ENCODE data around the gene GPR78.

Gene GPR78, protein sequence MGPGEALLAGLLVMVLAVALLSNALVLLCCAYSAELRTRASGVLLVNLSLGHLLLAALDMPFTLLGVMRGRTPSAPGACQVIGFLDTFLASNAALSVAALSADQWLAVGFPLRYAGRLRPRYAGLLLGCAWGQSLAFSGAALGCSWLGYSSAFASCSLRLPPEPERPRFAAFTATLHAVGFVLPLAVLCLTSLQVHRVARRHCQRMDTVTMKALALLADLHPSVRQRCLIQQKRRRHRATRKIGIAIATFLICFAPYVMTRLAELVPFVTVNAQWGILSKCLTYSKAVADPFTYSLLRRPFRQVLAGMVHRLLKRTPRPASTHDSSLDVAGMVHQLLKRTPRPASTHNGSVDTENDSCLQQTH
- 0 to 0.10 (median 0) reads per million in 9 experiments for total RNA-seq

DNA sequence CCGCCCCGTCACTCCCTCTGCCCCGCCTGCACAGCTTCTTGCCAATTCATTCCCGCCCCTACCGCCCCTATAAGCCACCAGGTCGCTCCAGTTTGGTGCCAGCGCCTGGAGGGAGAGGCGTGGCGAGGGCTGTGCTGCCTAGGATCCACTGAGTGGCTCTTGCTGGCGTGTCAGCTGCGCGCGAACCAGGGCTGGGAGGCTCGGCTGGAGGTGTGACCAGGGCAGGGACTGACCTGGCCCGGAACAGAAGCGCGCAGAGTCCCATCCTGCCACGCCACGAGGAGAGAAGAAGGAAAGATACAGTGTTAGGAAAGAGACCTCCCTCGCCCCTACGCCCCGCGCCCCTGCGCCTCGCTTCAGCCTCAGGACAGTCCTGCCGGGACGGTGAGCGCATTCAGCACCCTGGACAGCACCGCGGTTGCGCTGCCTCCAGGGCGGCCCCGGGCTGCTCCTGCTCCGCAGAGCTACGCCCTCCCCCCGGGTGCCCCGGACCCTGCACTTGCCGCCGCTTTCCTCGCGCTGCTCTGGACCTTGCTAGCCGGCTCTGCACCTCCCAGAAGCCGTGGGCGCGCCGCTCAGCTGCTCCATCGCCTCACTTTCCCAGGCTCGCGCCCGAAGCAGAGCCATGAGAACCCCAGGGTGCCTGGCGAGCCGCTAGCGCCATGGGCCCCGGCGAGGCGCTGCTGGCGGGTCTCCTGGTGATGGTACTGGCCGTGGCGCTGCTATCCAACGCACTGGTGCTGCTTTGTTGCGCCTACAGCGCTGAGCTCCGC, at the start of gene GPR78:
Gene GPR78, plus strand, starts transcription at position 72 of the 773 bp plus-strand sequence. Its CDS starts 591 bp downstream, at position 663.
- Mint-ChIP-seq H3K4me1 (ENCODE audit: low read depth in 2 of 2) (no peaks in the 10 kb centered on the region), H3K4me3 (no peak within 1 kb of the TSS), H3K9me3 (no peaks in the 10 kb centered on the region), H3K27me3 (peaks cover 48 to 56% of the 10 kb centered on the region in 2 donors), H3K27ac (no peak within 1 kb of the TSS), H3K36me3 (ENCODE audit: insufficient read depth) (no peaks in the 10 kb centered on the region)
- ATAC-seq (replicated peaks) = no peak
- no peak for DNase-seq

DNA sequence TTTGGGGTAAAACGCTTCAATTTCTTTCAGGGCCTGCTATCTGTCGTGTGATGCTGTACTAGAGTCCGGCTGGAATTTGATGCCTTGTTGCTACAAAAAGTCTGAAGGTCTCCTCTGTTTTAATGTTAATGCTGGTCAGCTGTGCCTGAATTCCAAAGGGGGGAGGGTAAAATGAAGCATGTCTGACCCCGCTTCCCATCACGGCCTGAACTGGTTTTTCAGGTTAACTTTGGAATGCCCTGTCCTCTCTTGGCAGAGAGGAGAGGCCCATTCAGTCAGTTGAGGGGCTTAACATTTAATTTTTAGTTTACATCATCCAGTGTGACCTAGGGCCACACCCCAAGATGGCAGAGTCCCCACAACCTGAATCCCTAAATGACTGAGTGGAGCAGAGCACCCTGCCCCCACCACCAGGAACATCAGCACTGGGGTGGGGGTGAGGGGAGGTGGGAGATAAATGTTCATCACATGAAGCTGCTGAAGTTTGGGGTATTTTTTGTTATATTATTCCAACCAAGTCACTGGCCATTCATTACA, 47.9 kb upstream of the GPR78 start:
- ATAC-seq (replicated peaks) (no peak), DNase-seq (no peak)
- Mint-ChIP-seq H3K4me3 (no peak overlapping the region), H3K9me3 (no peaks in the 10 kb centered on the region), H3K27ac (no peak overlapping the region), H3K4me1 (ENCODE audit: low read depth in 2 of 2) (peaks cover 0 to 3% of the 10 kb centered on the region in 2 donors), H3K36me3 (ENCODE audit: insufficient read depth) (no peaks in the 10 kb centered on the region), H3K27me3 (peaks cover 0 to 8% of the 10 kb centered on the region in 2 donors)

DNA sequence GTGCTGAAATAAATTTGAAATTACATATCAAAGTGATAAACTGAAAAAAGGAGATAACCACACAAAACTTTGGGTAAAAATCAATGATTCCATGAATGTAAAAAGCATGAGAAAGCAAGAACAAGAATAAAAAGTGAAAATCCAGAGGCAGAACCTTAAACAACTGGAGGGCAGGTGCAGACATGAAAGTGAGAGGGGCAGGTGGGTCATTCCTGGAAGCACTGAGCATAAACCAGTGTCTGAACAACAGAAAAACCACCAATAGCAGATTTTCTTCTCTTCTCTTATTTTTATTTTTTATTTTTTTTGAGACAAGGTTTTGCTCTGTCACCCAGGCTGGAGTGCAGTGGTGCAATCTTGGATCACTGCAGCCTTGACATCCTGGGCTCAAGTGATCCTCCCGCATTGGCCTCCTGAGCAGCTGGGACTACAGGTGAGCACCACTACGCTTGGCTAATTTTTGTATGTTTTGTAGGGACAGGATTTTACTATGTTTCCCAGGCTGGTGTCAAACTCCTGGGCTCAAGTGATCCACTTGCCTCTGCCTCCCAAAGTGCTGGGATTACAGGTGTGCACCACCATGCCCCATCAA, 46.8 kb upstream of the GPR78 start:
- ATAC-seq (replicated peaks) = no peak
- H3K9me3 Mint-ChIP-seq = no peaks in the 10 kb centered on the region
- DNase-seq = no peak
- no peaks in the 10 kb centered on the region for H3K36me3 Mint-ChIP-seq (ENCODE audit: insufficient read depth)
- H3K4me1 Mint-ChIP-seq (ENCODE audit: low read depth in 2 of 2) = peaks cover 0 to 3% of the 10 kb centered on the region in 2 donors
- H3K27me3 Mint-ChIP-seq = peaks cover 0 to 9% of the 10 kb centered on the region in 2 donors
- no peak overlapping the region for H3K27ac Mint-ChIP-seq
- H3K4me3 Mint-ChIP-seq = no peak overlapping the region

DNA sequence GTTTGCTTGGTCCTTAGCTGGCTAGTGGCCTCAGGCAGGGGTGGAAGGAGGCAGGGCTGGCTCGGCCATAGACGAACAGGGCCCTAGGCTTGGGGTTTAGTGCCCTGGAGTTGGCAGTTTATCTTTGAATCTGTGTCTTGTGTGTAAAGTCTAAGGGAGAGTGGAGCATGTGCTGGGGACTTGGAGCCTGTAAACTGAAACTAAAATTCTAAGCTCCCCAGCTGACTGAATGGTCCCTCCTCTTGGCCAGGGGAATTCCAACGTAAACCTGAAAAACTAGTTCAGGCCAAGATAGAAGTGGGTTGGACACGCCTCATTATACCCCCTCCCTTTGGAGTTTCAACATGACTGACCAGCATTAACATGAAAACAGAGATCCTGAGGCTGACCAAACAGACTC, 46.1 kb upstream of the GPR78 start:
- H3K27me3 Mint-ChIP-seq = peaks cover 0 to 9% of the 10 kb centered on the region in 2 donors
- no peak overlapping the region for H3K27ac Mint-ChIP-seq
- no peaks in the 10 kb centered on the region for H3K9me3 Mint-ChIP-seq
- peaks cover 0 to 3% of the 10 kb centered on the region in 2 donors for H3K4me1 Mint-ChIP-seq (ENCODE audit: low read depth in 2 of 2)
- no peak overlapping the region for H3K4me3 Mint-ChIP-seq
- no peaks in the 10 kb centered on the region for H3K36me3 Mint-ChIP-seq (ENCODE audit: insufficient read depth)
- ATAC-seq (replicated peaks) (no peak), DNase-seq (no peak)

- Mint-ChIP-seq H3K27me3 (peaks cover 0 to 9% of the 10 kb centered on the region in 2 donors), H3K4me3 (no peak overlapping the region), H3K9me3 (no peaks in the 10 kb centered on the region), H3K4me1 (ENCODE audit: low read depth in 2 of 2) (peaks cover 0 to 3% of the 10 kb centered on the region in 2 donors), H3K27ac (no peak overlapping the region), H3K36me3 (ENCODE audit: insufficient read depth) (no peaks in the 10 kb centered on the region)
- DNase-seq (no peak), ATAC-seq (replicated peaks) (no peak)
Measured at GRCh38 chr4:8534611-8535010, 45.6 kb upstream of the GPR78 start.

DNA sequence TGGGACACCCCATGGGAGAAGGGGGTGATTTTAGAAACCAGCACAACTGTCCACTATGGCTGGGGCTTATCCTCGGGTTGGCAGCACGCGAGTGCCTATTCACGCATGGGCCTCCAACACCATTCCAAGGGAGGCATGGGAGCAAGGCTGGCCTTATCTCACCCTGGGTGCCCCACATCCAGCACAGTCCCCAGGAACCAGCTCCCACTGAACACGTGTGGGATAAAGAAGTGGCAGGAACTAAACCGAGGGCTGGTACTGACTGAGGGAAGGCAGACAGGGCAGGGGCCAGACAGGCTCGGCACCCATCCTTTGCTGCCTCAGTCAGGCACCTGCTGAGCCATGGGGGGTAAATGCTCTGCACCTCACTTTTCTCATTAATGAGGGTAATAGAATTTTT, 43.7 kb upstream of the GPR78 start:
- Mint-ChIP-seq H3K4me3 (no peak overlapping the region), H3K36me3 (ENCODE audit: insufficient read depth) (no peaks in the 10 kb centered on the region), H3K27me3 (peaks cover 0 to 9% of the 10 kb centered on the region in 2 donors), H3K27ac (no peak overlapping the region), H3K9me3 (no peaks in the 10 kb centered on the region), H3K4me1 (ENCODE audit: low read depth in 2 of 2) (peaks cover 0 to 6% of the 10 kb centered on the region in 2 donors)
- DNase-seq = no peak
- no peak for ATAC-seq (replicated peaks)

GRCh38 chr4:8537041-8537461, 43.1 kb upstream of the GPR78 start:
- Mint-ChIP-seq H3K36me3 (ENCODE audit: insufficient read depth) (no peaks in the 10 kb centered on the region), H3K4me3 (no peak overlapping the region), H3K27ac (no peak overlapping the region), H3K9me3 (no peaks in the 10 kb centered on the region), H3K4me1 (ENCODE audit: low read depth in 2 of 2) (peaks cover 0 to 6% of the 10 kb centered on the region in 2 donors), H3K27me3 (peaks cover 0 to 9% of the 10 kb centered on the region in 2 donors)
- ATAC-seq (replicated peaks) = no peak
- no peak for DNase-seq

DNA sequence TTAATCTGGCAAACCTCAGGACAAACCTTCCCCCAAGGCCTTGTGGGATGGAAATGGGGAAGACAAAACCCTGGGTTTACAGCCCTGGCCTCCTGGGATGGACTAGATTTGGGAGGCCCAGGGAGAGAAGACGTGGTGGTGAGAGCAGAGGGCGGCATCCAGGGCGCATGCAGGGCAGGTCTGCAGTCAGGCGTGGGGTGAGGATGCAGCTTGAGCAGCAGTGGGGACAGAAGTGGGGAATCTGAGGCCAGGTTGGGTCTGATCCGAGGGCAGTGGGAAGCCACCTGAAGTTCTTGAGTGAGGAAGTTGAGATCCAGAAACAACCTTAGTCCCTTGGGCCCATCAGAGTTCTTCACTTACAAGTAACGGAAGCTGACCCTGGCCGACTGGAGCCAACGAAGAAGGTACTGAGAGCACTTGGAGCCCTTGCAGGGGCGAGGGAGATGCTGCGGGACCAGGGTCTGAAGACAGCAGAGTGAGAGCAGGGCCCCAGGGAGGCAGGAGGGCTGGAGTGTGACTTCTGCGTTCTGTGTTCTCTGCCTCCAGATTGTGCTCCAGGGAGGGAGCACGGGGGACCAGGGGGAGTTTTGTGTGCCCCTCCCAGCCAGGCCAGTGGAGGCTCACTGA, 42.0 kb upstream of the GPR78 start:
- no peak overlapping the region for H3K4me3 Mint-ChIP-seq
- no peaks in the 10 kb centered on the region for H3K36me3 Mint-ChIP-seq (ENCODE audit: insufficient read depth)
- peaks cover 0 to 6% of the 10 kb centered on the region in 2 donors for H3K4me1 Mint-ChIP-seq (ENCODE audit: low read depth in 2 of 2)
- peaks cover 0 to 9% of the 10 kb centered on the region in 2 donors for H3K27me3 Mint-ChIP-seq
- DNase-seq (no peak), ATAC-seq (replicated peaks) (no peak)
- H3K9me3 Mint-ChIP-seq = no peaks in the 10 kb centered on the region
- peak overlapping the region in 1 of 2 donors; percentile 51 for H3K27ac Mint-ChIP-seq

DNA sequence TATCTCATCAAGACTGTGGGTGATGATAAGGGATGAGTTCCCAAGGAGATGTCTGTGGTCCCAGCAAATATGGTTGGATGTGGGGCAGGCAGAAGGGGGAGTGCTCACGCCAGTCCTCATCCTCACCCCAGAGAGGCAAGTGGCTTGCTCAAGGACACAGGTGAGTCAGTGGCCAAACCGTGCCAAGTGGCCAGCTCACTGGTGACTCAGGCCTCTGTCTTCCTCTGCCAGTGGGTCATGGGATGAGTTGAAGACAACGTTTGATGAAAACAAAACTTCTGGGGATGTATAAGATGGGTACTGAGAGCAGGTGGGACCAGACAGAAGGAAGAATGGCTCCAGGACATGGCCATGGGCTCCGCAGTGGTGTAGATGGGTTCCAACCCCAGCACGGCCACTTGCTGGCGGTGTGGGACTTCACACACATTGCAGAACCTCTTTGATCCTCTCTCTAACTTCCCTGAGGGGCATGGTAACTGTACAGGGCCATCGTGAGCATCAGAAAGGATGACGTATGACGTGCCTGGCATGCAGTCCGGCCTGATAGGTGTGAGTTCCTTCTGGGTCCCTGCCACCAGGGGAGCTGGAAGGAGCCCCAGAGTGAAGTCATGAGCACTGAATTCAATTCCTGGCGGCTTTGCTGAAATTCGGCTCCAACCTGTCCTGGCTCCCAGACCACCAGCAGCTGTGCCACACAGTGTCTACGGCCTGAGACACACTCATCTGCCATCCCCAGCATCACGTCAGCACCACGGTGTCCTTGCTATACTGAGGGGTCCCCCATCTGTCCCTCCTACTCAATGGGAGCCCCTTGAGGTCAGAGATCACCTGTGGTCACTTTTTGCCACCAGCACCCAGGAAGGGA, 41.3 kb upstream of the GPR78 start:
- Mint-ChIP-seq H3K9me3 (no peaks in the 10 kb centered on the region), H3K4me3 (no peak overlapping the region), H3K4me1 (ENCODE audit: low read depth in 2 of 2) (peaks cover 0 to 5% of the 10 kb centered on the region in 2 donors), H3K27me3 (peaks cover 0 to 11% of the 10 kb centered on the region in 2 donors), H3K36me3 (ENCODE audit: insufficient read depth) (no peaks in the 10 kb centered on the region), H3K27ac (peak overlapping the region in 1 of 2 donors; percentile 29)
- no peak for DNase-seq
- no peak for ATAC-seq (replicated peaks)

DNA sequence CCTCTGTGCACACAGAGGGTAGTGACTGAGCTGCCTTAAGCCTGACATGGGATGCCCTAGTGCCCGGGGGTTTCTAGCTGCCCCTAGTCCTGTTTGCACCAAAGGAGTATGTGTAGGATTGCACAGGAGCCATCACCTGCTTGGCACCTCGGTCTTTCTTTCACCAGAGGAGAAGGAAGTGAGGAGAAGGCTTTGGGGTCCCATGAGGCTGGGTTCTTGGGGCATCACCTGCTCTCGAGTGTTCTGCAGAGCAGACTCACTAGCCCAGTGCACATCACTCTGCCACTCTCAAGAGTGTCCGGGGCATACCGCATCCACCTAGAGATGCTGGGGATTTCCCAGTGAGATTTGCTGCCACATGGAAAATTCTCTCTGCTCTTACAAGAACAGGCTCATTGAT, 40.5 kb upstream of the GPR78 start:
- no peak for ATAC-seq (replicated peaks)
- H3K27me3 Mint-ChIP-seq = peaks cover 5 to 19% of the 10 kb centered on the region in 2 donors
- no peaks in the 10 kb centered on the region for H3K9me3 Mint-ChIP-seq
- peak overlapping the region in 1 of 2 donors; percentile 41 for H3K4me3 Mint-ChIP-seq
- H3K36me3 Mint-ChIP-seq (ENCODE audit: insufficient read depth) = no peaks in the 10 kb centered on the region
- DNase-seq = no peak
- H3K4me1 Mint-ChIP-seq (ENCODE audit: low read depth in 2 of 2) = peaks cover 0 to 3% of the 10 kb centered on the region in 2 donors
- H3K27ac Mint-ChIP-seq = peak overlapping the region; percentile 28 to 29

- Mint-ChIP-seq H3K9me3 (no peaks in the 10 kb centered on the region), H3K36me3 (ENCODE audit: insufficient read depth) (no peaks in the 10 kb centered on the region), H3K27ac (peak overlapping the region in 1 of 2 donors; percentile 28), H3K4me1 (ENCODE audit: low read depth in 2 of 2) (peaks cover 0 to 3% of the 10 kb centered on the region in 2 donors), H3K4me3 (peak overlapping the region in 1 of 2 donors; percentile 41), H3K27me3 (peaks cover 6 to 20% of the 10 kb centered on the region in 2 donors)
- ATAC-seq (replicated peaks) (no peak), DNase-seq (no peak)
Measured at GRCh38 chr4:8540072-8540471, 40.1 kb upstream of the GPR78 start.

GRCh38 chr4:8540586-8540985, 39.6 kb upstream of the GPR78 start:
- no peaks in the 10 kb centered on the region for H3K9me3 Mint-ChIP-seq
- peaks cover 0 to 3% of the 10 kb centered on the region in 2 donors for H3K4me1 Mint-ChIP-seq (ENCODE audit: low read depth in 2 of 2)
- no peaks in the 10 kb centered on the region for H3K36me3 Mint-ChIP-seq (ENCODE audit: insufficient read depth)
- no peak overlapping the region for H3K4me3 Mint-ChIP-seq
- H3K27me3 Mint-ChIP-seq = peaks cover 11 to 25% of the 10 kb centered on the region in 2 donors
- ATAC-seq (replicated peaks) (no peak), DNase-seq (no peak)
- H3K27ac Mint-ChIP-seq = no peak overlapping the region
